Cardiac fibroblast (primary cell): Measurements from ENCODE around the gene ZIC2.

Source experiments
- DNase-seq, 2 donors: peaks; one replicate each; pipeline versions ENCODE4 v3.0.0 to v3.0.0-alpha.2; 2010; ENCODE audit warnings: low read depth in 2 of 2
- H3K4me3 ChIP-seq, 2 donors: replicated peaks in 1 of 2; 1 replicate in 1 of 2; 2 replicates in 1 of 2; pipeline ENCODE4 v1.5.1; 2011; ENCODE audit warnings: low read depth in 2 of 2, low read length in 2 of 2, mild to moderate bottlenecking in 2 of 2, moderate library complexity in 1 of 2
- TF ChIP-seq, protein P1 (sequence below): IDR thresholded peaks from one replicate; pipeline ENCODE4 v1.5.1; 2011; ENCODE audit warnings: low read depth, mild to moderate bottlenecking, low read length, inconsistent platforms

ZIC2 gene

DNA sequence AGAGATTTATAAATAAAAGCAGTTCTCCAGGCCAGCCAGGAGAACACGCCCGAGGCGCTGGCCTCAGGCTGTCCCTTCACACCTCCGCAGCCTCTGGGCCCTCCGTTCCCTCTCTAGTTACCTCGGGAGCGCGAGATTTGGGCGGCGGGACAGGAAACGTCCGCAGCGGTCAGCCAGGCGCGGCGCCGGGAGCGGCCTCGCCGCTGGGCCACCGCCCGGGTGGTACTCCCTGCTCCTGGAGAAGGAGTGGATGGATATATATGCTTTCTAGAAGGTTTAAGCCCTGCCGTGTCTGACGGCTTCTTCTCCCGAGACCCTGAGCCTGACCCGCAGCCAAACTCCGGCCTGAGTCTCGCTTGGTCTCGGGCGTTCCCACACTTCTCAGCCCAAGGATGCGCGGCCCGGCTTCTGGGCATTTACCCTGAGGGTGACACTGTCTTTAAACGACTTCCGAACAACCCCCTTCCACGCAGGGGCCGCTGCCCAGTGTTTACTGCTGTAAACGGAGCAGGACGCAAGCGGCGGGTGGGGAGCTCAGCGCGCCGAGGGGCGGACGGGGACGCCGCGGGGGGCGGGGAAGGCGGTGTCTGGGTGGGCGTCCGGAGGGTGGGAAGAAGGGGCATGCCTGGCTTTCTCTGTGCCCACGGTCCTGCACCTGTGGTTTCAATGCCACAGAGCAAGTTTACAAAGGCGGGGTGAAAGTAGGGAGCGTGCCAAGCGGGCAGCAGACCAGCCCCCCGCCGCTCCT lies 2.0 kb upstream of the ZIC2 start:
- peak overlapping the region in 1 of 2 donors; percentile 8 for H3K4me3 ChIP-seq
- TF ChIP-seq, protein P1, sequence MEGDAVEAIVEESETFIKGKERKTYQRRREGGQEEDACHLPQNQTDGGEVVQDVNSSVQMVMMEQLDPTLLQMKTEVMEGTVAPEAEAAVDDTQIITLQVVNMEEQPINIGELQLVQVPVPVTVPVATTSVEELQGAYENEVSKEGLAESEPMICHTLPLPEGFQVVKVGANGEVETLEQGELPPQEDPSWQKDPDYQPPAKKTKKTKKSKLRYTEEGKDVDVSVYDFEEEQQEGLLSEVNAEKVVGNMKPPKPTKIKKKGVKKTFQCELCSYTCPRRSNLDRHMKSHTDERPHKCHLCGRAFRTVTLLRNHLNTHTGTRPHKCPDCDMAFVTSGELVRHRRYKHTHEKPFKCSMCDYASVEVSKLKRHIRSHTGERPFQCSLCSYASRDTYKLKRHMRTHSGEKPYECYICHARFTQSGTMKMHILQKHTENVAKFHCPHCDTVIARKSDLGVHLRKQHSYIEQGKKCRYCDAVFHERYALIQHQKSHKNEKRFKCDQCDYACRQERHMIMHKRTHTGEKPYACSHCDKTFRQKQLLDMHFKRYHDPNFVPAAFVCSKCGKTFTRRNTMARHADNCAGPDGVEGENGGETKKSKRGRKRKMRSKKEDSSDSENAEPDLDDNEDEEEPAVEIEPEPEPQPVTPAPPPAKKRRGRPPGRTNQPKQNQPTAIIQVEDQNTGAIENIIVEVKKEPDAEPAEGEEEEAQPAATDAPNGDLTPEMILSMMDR = no peak
- no peak for DNase-seq

DNA sequence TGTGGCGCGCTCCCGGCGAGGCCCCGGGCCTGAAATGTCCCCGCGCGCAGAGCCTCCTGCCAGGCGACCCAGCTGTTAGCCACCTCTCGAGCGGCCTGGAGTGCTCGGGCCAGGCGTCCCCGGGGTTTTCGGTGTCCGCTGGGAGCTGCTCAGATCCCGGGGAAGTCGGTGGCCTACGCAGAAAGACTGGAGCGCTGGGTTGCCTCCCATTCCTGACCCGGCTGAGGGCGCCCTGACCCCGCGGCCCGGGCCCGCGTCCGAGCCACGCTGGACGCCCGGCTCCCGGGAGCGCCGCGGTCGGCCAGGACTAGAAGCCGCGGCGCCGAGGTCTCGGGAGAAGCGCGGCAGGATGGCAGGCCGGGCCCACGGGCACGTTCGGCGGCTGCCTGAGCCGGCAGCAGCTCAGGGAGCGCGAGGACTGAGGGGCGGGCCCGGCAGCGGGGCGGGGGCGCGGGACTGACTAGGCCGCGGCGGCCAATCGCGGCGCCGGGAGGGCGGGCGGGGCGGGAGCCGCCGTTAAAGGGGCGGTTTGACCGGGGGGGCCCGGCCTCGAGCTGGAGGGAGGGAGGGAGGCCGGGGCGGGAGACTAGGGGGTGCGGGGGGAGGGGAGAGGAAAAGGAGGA lies 1.3 kb upstream of the ZIC2 start:
- H3K4me3 ChIP-seq = peak overlapping the region; percentile 33 to 52
- TF ChIP-seq, protein P1 = no peak
- DNase-seq = peak; percentile 57 to 66

DNA sequence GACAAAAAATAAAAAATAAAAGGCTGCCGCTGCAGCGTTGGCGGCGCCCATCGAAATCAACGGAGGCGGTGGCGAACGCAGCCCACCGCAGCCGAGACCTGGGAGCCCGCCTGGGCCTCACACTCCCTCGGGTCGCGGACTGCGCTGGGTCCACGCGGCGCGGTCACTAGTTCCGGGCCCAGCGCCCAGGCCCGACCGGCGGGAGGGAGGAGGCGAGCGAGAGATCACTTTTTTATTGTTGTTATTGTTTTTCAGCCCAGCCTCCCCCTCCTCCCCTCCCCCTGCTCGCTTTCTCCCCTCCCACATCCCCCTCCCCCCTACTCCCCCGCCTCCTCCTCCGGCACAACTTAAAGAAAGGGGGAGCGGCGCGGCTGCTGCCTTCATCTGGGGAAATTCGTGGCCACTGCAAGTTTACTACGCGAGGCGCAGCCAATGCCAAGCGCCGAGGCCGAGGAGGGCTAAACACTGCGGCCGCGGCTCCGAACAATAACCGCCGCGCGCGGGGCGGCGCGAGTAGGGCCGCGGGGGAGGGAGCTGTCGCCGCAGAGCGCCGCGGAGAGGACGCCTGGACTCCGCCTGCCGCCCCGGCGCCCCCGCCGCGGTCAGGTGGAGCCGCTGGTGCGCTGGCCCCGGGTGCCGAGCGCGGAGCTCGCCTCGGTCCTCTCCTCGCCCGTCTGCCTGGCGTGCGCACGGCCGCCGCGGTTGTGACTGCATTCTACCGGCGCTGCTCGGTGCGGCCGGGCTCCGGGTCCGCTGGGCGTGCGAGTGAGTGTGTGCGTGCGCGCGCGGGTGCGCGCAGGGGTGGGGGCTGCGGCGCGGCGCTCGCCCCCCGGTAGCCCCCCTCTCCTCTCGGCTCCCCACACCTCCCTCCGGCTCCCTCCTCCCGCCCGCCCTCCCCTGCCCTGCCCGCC lies 505 bp upstream of the ZIC2 start:
- no peak for DNase-seq
- TF ChIP-seq, protein P1 = no peak
- H3K4me3 ChIP-seq = peak overlapping the region; percentile 33 to 52

DNA sequence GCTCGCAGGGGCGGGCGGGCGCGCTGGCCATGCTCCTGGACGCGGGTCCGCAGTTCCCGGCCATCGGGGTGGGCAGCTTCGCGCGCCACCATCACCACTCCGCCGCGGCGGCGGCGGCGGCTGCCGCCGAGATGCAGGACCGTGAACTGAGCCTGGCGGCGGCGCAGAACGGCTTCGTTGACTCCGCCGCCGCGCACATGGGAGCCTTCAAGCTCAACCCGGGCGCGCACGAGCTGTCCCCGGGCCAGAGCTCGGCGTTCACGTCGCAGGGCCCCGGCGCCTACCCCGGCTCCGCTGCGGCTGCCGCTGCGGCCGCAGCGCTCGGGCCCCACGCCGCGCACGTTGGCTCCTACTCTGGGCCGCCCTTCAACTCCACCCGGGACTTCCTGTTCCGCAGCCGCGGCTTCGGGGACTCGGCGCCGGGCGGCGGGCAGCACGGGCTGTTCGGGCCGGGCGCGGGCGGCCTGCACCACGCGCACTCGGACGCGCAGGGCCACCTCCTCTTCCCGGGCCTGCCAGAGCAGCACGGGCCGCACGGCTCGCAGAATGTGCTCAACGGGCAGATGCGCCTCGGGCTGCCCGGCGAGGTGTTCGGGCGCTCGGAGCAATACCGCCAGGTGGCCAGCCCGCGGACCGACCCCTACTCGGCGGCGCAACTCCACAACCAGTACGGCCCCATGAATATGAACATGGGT lies 599 bp downstream of the ZIC2 start:
- TF ChIP-seq, protein P1 = no peak
- DNase-seq = no peak
- peak overlapping the region in 1 of 2 donors; percentile 10 for H3K4me3 ChIP-seq

DNA sequence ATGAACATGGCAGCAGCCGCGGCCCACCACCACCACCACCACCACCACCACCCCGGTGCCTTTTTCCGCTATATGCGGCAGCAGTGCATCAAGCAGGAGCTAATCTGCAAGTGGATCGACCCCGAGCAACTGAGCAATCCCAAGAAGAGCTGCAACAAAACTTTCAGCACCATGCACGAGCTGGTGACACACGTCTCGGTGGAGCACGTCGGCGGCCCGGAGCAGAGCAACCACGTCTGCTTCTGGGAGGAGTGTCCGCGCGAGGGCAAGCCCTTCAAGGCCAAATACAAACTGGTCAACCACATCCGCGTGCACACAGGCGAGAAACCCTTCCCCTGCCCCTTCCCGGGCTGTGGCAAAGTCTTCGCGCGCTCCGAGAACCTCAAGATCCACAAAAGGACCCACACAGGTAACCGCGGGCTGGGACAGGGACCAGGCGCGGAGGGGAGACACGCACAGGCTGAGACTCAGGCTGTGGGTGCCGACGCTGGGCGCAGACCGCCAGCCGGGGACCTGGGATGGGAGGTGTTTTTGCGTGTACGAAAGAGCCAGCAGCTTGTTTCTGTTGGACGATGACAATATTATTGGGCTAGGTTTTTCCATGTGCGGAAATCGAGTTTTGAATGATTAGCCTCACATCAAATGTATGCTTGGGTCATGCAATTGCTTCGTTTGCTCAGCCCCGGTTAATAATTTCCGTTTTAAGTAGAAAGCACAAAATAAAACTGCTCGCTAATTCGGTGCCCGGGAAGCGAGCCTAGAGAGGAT lies 1.3 kb downstream of the ZIC2 start:
- no peak overlapping the region for H3K4me3 ChIP-seq
- TF ChIP-seq, protein P1 = no peak
- DNase-seq = no peak
